ENCODE results near the gene SUN3. TPM values are rescaled to one million over a fixed set of nuclear protein-coding genes. Genes with fewer than 3 reads are reported as not detected.

SUN3 gene
- total and polyA plus RNA-seq, 12 donors, result 0.20 to 1.0 TPM; not detected in 10

DNA sequence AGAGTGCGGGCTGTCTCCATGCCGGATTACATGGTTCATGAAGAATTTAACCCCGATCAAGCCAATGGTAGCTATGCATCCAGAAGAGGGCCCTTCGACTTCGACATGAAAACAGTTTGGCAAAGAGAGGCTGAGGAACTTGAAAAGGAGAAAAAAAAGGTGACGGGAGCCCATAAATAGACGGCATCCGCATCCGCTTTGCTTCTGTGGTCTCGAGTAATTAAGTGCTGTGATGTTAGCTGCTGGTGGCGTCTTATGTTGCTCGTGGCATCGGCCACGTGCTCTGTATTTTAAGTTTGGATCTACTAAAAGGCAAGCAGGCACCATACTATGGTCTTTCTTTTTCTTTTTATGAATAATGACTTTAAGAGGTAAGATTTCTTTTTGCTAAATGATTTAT, 17.6 kb upstream of the SUN3 start:
- Histone ChIP-seq H3K9me3 (replicated peaks in 1 of 3) (no peaks in the 10 kb centered on the region), H3K4me3 (no peak overlapping the region), H3K4me1 (replicated peaks in 1 of 2) (no peaks in the 10 kb centered on the region), H3K36me3 (replicated peaks in 1 of 2) (no peaks in the 10 kb centered on the region), H3K27me3 (no peaks in the 10 kb centered on the region), H3K27ac (no peak overlapping the region)
- no peak for TF ChIP-seq POLR2A (IDR thresholded peaks at IDR 0.05)
- TF ChIP-seq, protein P1, sequence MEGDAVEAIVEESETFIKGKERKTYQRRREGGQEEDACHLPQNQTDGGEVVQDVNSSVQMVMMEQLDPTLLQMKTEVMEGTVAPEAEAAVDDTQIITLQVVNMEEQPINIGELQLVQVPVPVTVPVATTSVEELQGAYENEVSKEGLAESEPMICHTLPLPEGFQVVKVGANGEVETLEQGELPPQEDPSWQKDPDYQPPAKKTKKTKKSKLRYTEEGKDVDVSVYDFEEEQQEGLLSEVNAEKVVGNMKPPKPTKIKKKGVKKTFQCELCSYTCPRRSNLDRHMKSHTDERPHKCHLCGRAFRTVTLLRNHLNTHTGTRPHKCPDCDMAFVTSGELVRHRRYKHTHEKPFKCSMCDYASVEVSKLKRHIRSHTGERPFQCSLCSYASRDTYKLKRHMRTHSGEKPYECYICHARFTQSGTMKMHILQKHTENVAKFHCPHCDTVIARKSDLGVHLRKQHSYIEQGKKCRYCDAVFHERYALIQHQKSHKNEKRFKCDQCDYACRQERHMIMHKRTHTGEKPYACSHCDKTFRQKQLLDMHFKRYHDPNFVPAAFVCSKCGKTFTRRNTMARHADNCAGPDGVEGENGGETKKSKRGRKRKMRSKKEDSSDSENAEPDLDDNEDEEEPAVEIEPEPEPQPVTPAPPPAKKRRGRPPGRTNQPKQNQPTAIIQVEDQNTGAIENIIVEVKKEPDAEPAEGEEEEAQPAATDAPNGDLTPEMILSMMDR (IDR thresholded peaks at IDR 0.05), result no peak
- intact Hi-C loops (cut with DNase I), result no loop called here
- WGBS, 4 donors, result 67 to 74% (median 69%) methylated on average over 14 of the region's 14 CpGs
- no peak for DNase-seq

DNA sequence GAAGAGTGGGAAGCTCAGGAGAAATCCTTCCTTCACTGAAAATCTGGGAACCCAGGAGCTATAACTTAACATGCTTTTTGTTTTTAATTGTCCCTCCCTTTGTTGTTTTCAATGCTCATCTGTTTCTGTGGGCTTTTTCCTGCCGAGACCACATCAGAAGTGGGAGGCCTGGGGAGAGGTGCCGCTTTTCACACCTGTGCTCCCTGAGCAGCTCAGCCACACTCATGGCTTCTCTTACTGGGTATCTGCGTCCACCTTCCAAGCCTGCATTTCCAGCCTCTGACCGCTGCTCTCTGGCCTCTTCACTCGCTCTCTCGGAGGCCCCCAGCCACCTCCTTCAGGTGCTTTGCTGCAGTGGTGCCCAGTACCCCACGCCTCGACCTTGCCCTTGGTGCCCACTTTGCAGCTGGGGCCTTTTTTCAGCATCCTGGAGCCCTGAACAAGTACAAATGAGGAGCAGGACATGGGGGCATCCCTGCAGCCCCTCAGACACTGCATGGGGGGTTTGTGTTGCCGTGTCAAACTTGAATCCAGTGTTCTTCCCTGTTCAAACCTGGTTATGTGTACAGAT, 16.4 kb upstream of the SUN3 start:
- Histone ChIP-seq H3K9me3 (replicated peaks in 1 of 3) (no peaks in the 10 kb centered on the region), H3K27ac (no peak overlapping the region), H3K27me3 (no peaks in the 10 kb centered on the region), H3K36me3 (replicated peaks in 1 of 2) (no peaks in the 10 kb centered on the region), H3K4me3 (no peak overlapping the region), H3K4me1 (replicated peaks in 1 of 2) (no peaks in the 10 kb centered on the region)
- intact Hi-C loops (cut with DNase I), result no loop called here
- no peak for TF ChIP-seq POLR2A (IDR thresholded peaks at IDR 0.05)
- TF ChIP-seq, protein P1 (IDR thresholded peaks at IDR 0.05), result no peak
- WGBS, 4 donors, result 67 to 74% (median 73%) methylated on average over 9 of the region's 9 CpGs
- DNase-seq, result no peak

DNA sequence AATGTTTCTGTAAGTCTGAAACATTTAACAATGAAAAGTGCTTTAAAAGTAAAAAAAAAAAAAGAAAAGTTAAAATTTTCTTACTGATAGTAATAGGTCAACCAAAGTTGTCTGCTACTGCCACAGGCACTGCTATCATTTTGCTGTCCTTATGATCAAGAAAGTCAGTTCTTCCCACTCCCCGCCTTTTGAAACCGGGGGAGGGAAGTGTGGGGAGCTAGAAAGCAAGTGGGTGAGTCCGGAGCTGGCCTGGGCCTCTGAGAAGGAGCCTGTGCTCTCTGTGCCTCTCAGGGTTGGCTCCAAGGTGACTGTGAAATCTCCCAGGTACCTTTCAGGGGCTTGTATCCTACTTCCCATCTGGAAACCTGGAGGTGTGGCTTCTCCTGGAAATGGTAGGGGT, 13.7 kb upstream of the SUN3 start:
- Histone ChIP-seq H3K27ac (no peak overlapping the region), H3K9me3 (replicated peaks in 1 of 3) (no peaks in the 10 kb centered on the region), H3K4me3 (no peak overlapping the region), H3K4me1 (replicated peaks in 1 of 2) (no peaks in the 10 kb centered on the region), H3K36me3 (replicated peaks in 1 of 2) (no peaks in the 10 kb centered on the region), H3K27me3 (no peaks in the 10 kb centered on the region)
- 59 to 65% (median 60%) methylated on average over 3 of the region's 3 CpGs for WGBS, 4 donors
- no peak for TF ChIP-seq POLR2A (IDR thresholded peaks at IDR 0.05)
- TF ChIP-seq, protein P1 (IDR thresholded peaks at IDR 0.05), result no peak
- no peak for DNase-seq
- intact Hi-C loops (cut with DNase I), result no loop called here

DNA sequence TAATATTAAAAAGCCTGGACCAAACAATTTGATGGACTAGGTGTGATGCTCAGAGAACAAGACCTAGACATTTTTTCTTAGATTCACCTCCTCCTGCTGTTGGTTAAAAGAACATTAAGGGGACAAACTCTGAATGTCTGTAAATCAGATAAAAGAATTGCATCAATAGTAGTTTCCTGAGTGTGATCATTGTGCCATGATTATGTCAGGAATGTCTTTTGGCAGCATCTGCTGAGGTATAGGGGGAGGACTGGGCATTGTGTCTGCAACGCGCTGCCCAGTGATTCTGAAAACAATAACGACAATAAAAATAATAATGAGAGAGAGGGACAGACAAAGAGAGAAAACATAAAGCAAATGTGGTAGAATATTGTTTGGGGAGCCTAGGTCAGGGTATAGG, 13.3 kb upstream of the SUN3 start:
- Histone ChIP-seq H3K4me3 (no peak overlapping the region), H3K27ac (no peak overlapping the region), H3K27me3 (no peaks in the 10 kb centered on the region), H3K9me3 (replicated peaks in 1 of 3) (no peaks in the 10 kb centered on the region), H3K36me3 (replicated peaks in 1 of 2) (no peaks in the 10 kb centered on the region), H3K4me1 (replicated peaks in 1 of 2) (no peaks in the 10 kb centered on the region)
- 71 to 89% (median 75%) methylated on average over 3 of the region's 3 CpGs for WGBS, 4 donors
- intact Hi-C loops (cut with DNase I), result no loop called here
- DNase-seq, result no peak
- no peak for TF ChIP-seq POLR2A (IDR thresholded peaks at IDR 0.05)
- TF ChIP-seq, protein P1 (IDR thresholded peaks at IDR 0.05), result no peak

Data from adrenal gland (tissue), 12 donors.